H9 (cell line): ENCODE data around the gene SORD. TPM values are rescaled to one million over a fixed set of nuclear protein-coding genes. Genes with fewer than 3 reads are reported as not detected.

Source experiments
- DNase-seq: peaks from one replicate; pipeline ENCODE4 v3.0.0-alpha.2; 2017
- H2AFZ ChIP-seq: one replicate; pipeline ENCODE4 v1.6.1; 2013; ENCODE audit warnings: mild to moderate bottlenecking, low read length, control low read depth, moderate library complexity
- H2AK5ac ChIP-seq: 2 replicates; pipeline ENCODE4 v1.6.1; 2013; ENCODE audit warnings: low read length, control low read depth, mixed read lengths; ENCODE audit not compliant: insufficient read length
- H2BK120ac ChIP-seq: one replicate; pipeline ENCODE4 v1.6.1; 2013; ENCODE audit warnings: low read depth, mild to moderate bottlenecking, low read length, control low read depth, inconsistent platforms; ENCODE audit not compliant: poor library complexity, severe bottlenecking
- H2BK12ac ChIP-seq: 2 replicates; pipeline ENCODE4 v1.6.1; 2013; ENCODE audit warnings: low read length, control low read depth, mixed read lengths, low read depth; ENCODE audit not compliant: insufficient read length
- H2BK15ac ChIP-seq: 2 replicates; pipeline ENCODE4 v1.6.1; 2013; ENCODE audit warnings: low read depth, low read length, control low read depth
- H2BK20ac ChIP-seq: one replicate; pipeline ENCODE4 v1.6.1; 2013; ENCODE audit warnings: low read depth, mild to moderate bottlenecking, low read length, control low read depth, inconsistent platforms; ENCODE audit not compliant: poor library complexity, severe bottlenecking
- H2BK5ac ChIP-seq: 2 replicates; pipeline ENCODE4 v1.6.1; 2013; ENCODE audit warnings: low read length, control low read depth, mixed read lengths; ENCODE audit not compliant: insufficient read length
- H3K14ac ChIP-seq: 2 replicates; pipeline ENCODE4 v1.6.1; 2013; ENCODE audit warnings: low read length, control low read depth; ENCODE audit not compliant: insufficient read depth
- H3K18ac ChIP-seq: 2 replicates; pipeline ENCODE4 v1.6.1; 2013; ENCODE audit warnings: low read depth, mild to moderate bottlenecking, mixed read lengths, low read length, control low read depth; ENCODE audit not compliant: insufficient read length
- H3K23ac ChIP-seq: 2 replicates; pipeline ENCODE4 v1.6.1; 2013; ENCODE audit warnings: low read length, control low read depth, mixed read lengths, low read depth; ENCODE audit not compliant: insufficient read length
- H3K23me2 ChIP-seq: 2 replicates; pipeline ENCODE4 v1.6.1; 2013; ENCODE audit warnings: low read depth, mild to moderate bottlenecking, mixed read lengths, low read length, control low read depth; ENCODE audit not compliant: insufficient read length, poor library complexity, severe bottlenecking
- H3K27ac ChIP-seq: 2 replicates; pipeline ENCODE4 v1.5.1; 2013; ENCODE audit warnings: low read length, control low read depth, mixed read lengths, low read depth; ENCODE audit not compliant: insufficient read length
- H3K27me3 ChIP-seq: 2 replicates; pipeline ENCODE4 v1.6.1; 2013; ENCODE audit warnings: low read length, control low read depth, inconsistent platforms; ENCODE audit not compliant: insufficient read depth
- H3K4ac ChIP-seq: 2 replicates; pipeline ENCODE4 v1.6.1; 2013; ENCODE audit warnings: low read depth, mild to moderate bottlenecking, control low read depth, inconsistent platforms, low read length, moderate library complexity
- H3K4me1 ChIP-seq: 2 replicates; pipeline ENCODE4 v1.6.1; 2013; ENCODE audit warnings: low read length, control low read depth, inconsistent platforms; ENCODE audit not compliant: insufficient read depth
- H3K4me2 ChIP-seq: 2 replicates; pipeline ENCODE4 v1.6.1; 2013; ENCODE audit warnings: low read length, control low read depth, mixed read lengths; ENCODE audit not compliant: insufficient read length, insufficient read depth
- H3K56ac ChIP-seq: 2 replicates; pipeline ENCODE4 v1.6.1; 2013; ENCODE audit warnings: low read depth, mild to moderate bottlenecking, mixed read lengths, low read length, control low read depth; ENCODE audit not compliant: insufficient read length
- H3K79me1 ChIP-seq: 2 replicates; pipeline ENCODE4 v1.6.1; 2013; ENCODE audit warnings: low read depth, mild to moderate bottlenecking, moderate library complexity, low read length, control low read depth, inconsistent platforms; ENCODE audit not compliant: insufficient read depth, poor library complexity, severe bottlenecking
- H3K79me2 ChIP-seq: 2 replicates; pipeline ENCODE4 v1.6.1; 2013; ENCODE audit warnings: low read length, control low read depth, inconsistent platforms; ENCODE audit not compliant: insufficient read depth
- H3K9ac ChIP-seq: 2 replicates; pipeline ENCODE4 v1.6.1; 2013; ENCODE audit warnings: low read length, control low read depth, mixed read lengths; ENCODE audit not compliant: insufficient read length; ENCODE audit errors: extremely low read depth
- H3K9me3 ChIP-seq: one replicate; pipeline ENCODE4 v1.6.1; 2013; ENCODE audit warnings: low read depth, low read length, inconsistent platforms; ENCODE audit not compliant: control insufficient read depth
- H3T11ph ChIP-seq: one replicate; pipeline ENCODE4 v1.6.1; 2013; ENCODE audit warnings: mild to moderate bottlenecking, low read length, control low read depth, inconsistent platforms
- H4K20me1 ChIP-seq: one replicate; pipeline ENCODE4 v1.6.1; 2013; ENCODE audit not compliant: control insufficient read depth, insufficient read length, insufficient read depth
- H4K5ac ChIP-seq: 2 replicates; pipeline ENCODE4 v1.6.1; 2013; ENCODE audit warnings: low read depth, mild to moderate bottlenecking, mixed read lengths, low read length, control low read depth; ENCODE audit not compliant: insufficient read length
- H4K8ac ChIP-seq: replicated peaks from 2 replicates; pipeline ENCODE4 v1.6.1; 2013; ENCODE audit warnings: low read length, control low read depth, mixed read lengths, low read depth; ENCODE audit not compliant: insufficient read length
- H4K91ac ChIP-seq: 2 replicates; pipeline ENCODE4 v1.6.1; 2013; ENCODE audit warnings: low read depth, mild to moderate bottlenecking, moderate library complexity, mixed read lengths, low read length, control low read depth; ENCODE audit not compliant: insufficient read length
- H3K27ac Mint-ChIP-seq, 3 experiments: 2 replicates in 2 of 3; 3 replicates in 1 of 3; pipeline ENCODE4 v1.8.0; 2020 to 2021; ENCODE audit warnings: mixed read lengths in 3 of 3, mild to moderate bottlenecking in 1 of 3, moderate library complexity in 1 of 3
- H3K27me3 Mint-ChIP-seq: 2 replicates; pipeline ENCODE4 v1.8.0; 2021; ENCODE audit warnings: low read depth, mild to moderate bottlenecking, moderate library complexity, mixed read lengths
- H3K36me3 Mint-ChIP-seq, 3 experiments: 2 replicates in 2 of 3; 3 replicates in 1 of 3; pipeline ENCODE4 v1.8.0; 2020 to 2021; ENCODE audit warnings: low read depth in 3 of 3, mixed read lengths in 3 of 3; ENCODE audit not compliant: insufficient read depth in 1 of 3
- H3K4me1 Mint-ChIP-seq, 2 experiments: 2 replicates each; pipeline ENCODE4 v1.8.0; 2020; ENCODE audit warnings: mixed read lengths in 2 of 2
- H3K4me3 Mint-ChIP-seq, 2 experiments: 2 replicates in 1 of 2; 3 replicates in 1 of 2; pipeline ENCODE4 v1.8.0; 2020 to 2021; ENCODE audit warnings: mild to moderate bottlenecking in 2 of 2, mixed read lengths in 2 of 2, moderate library complexity in 1 of 2
- H3K9me3 Mint-ChIP-seq, 2 experiments: 2 replicates in 1 of 2; 3 replicates in 1 of 2; pipeline ENCODE4 v1.8.0; 2020; ENCODE audit warnings: mild to moderate bottlenecking in 2 of 2, mixed read lengths in 2 of 2, moderate library complexity in 1 of 2
- WGBS: extraction: QIAGEN DNeasy Blood & Tissue Kit; methylation state at CpG from one replicate; pipeline ENCODE4 v1.1.7; 2013; ENCODE audit warnings: missing lambda C conversion rate, low lambda C conversion rate, mixed read lengths; ENCODE audit not compliant: insufficient read length; ENCODE audit errors: extremely low coverage; 5-methylcytosine and 5-hydroxymethylcytosine counted together
- total RNA-seq: library from RNA; stranded (reverse); gene quantifications from 2 replicates; pipeline ENCODE4 v1.2.1, GENCODE V29; 2021
- TF ChIP-seq, protein P1 (sequence below): fragments of 200-600 bp; sonication (generic); conservative IDR thresholded peaks from 3 replicates; pipeline ENCODE4 v1.8.0; 2021; ENCODE audit warnings: antibody characterized with exemption, mild to moderate bottlenecking

The SORD gene
- total RNA-seq, 1 experiment from 2014 or later = 35.2 TPM

- H2BK12ac ChIP-seq = no peak overlapping the region
- peaks cover 3% of the 10 kb centered on the region for H4K20me1 ChIP-seq
- H3K79me1 ChIP-seq = no peaks in the 10 kb centered on the region
- H3K27me3 Mint-ChIP-seq = peaks cover 80% of the 10 kb centered on the region
- no CpG with 5 or more reads among the region's 9 CpGs for WGBS
- H3K23ac ChIP-seq = no peak overlapping the region
- H2BK5ac ChIP-seq = no peak overlapping the region
- H3K9me3 Mint-ChIP-seq = peaks cover 4 to 5% of the 10 kb centered on the region in 2 experiments; a peak in 4 of 5 replicates
- no peak overlapping the region for H3K9ac ChIP-seq
- no peak overlapping the region for H2BK15ac ChIP-seq
- TF ChIP-seq, protein P1, sequence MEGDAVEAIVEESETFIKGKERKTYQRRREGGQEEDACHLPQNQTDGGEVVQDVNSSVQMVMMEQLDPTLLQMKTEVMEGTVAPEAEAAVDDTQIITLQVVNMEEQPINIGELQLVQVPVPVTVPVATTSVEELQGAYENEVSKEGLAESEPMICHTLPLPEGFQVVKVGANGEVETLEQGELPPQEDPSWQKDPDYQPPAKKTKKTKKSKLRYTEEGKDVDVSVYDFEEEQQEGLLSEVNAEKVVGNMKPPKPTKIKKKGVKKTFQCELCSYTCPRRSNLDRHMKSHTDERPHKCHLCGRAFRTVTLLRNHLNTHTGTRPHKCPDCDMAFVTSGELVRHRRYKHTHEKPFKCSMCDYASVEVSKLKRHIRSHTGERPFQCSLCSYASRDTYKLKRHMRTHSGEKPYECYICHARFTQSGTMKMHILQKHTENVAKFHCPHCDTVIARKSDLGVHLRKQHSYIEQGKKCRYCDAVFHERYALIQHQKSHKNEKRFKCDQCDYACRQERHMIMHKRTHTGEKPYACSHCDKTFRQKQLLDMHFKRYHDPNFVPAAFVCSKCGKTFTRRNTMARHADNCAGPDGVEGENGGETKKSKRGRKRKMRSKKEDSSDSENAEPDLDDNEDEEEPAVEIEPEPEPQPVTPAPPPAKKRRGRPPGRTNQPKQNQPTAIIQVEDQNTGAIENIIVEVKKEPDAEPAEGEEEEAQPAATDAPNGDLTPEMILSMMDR = no peak
- H4K5ac ChIP-seq = no peak overlapping the region
- H3K27ac Mint-ChIP-seq = no peak overlapping the region; a peak in 1 of 7 replicates
- H2BK120ac ChIP-seq = no peak overlapping the region
- no peak overlapping the region for H2AK5ac ChIP-seq
- no peak overlapping the region for H4K8ac ChIP-seq
- H3K4ac ChIP-seq = no peak overlapping the region
- H3K9me3 ChIP-seq = no peaks in the 10 kb centered on the region
- H3K14ac ChIP-seq = no peak overlapping the region
- H3K27ac ChIP-seq = no peak overlapping the region
- H3K79me2 ChIP-seq = no peaks in the 10 kb centered on the region
- H3K23me2 ChIP-seq = peaks cover 2% of the 10 kb centered on the region
- H4K91ac ChIP-seq = no peak overlapping the region
- H3K4me3 Mint-ChIP-seq = no peak overlapping the region; a peak in 1 of 5 replicates
- H3K36me3 Mint-ChIP-seq = no peaks in the 10 kb centered on the region; a peak in 2 of 7 replicates
- peaks cover 20% of the 10 kb centered on the region for H3K27me3 ChIP-seq
- no peak overlapping the region for H3T11ph ChIP-seq
- no peak overlapping the region for H2AFZ ChIP-seq
- no peak overlapping the region for H3K4me2 ChIP-seq
- no peaks in the 10 kb centered on the region for H3K4me1 ChIP-seq
- no peak overlapping the region for H2BK20ac ChIP-seq
- no peak overlapping the region for H3K56ac ChIP-seq
- no peak overlapping the region for H3K18ac ChIP-seq
- no peak for DNase-seq
- H3K4me1 Mint-ChIP-seq = peaks cover 2 to 12% of the 10 kb centered on the region in 2 experiments; a peak in 3 of 4 replicates
Observed at GRCh38 chr15:45121706-45122417, 98.9 kb downstream of the SORD start.
